Loucy (cell line): ENCODE results near the gene FBXO31.

ENCODE experiments used
- H2AFZ ChIP-seq: fragments of 200-600 bp; sonication (generic); 2 replicates; pipeline ENCODE4 v1.6.0; 2016; ENCODE audit warnings: antibody characterized with exemption, mild to moderate bottlenecking, low read length, moderate library complexity
- H3F3A ChIP-seq: fragments of 200-600 bp; 2 replicates; pipeline ENCODE4 v1.6.0; 2016; ENCODE audit warnings: antibody characterized with exemption, low read depth, mild to moderate bottlenecking
- H3K27me3 ChIP-seq: fragments of 200-600 bp; sonication (generic); 2 replicates; pipeline ENCODE4 v1.6.1; 2014; ENCODE audit warnings: low read length, mild to moderate bottlenecking; ENCODE audit not compliant: insufficient read depth, poor library complexity, severe bottlenecking
- H3K36me3 ChIP-seq: fragments of 200-600 bp; sonication (generic); 2 replicates; pipeline ENCODE4 v1.6.1; 2016; ENCODE audit warnings: low read length; ENCODE audit not compliant: insufficient read depth
- H3K4me1 ChIP-seq: fragments of 200-600 bp; sonication (generic); 2 replicates; pipeline ENCODE4 v1.5.1; 2014; ENCODE audit warnings: low read length, mild to moderate bottlenecking; ENCODE audit not compliant: insufficient read depth, poor library complexity, severe bottlenecking
- H3K4me2 ChIP-seq: fragments of 200-600 bp; sonication (generic); 2 replicates; pipeline ENCODE4 v1.6.0; 2014; ENCODE audit warnings: antibody characterized with exemption, low read length, low read depth, mild to moderate bottlenecking; ENCODE audit not compliant: poor library complexity, severe bottlenecking
- H3K4me3 ChIP-seq: fragments of 200-600 bp; sonication (generic); 2 replicates; pipeline ENCODE4 v1.5.1; 2014; ENCODE audit warnings: low read length, mild to moderate bottlenecking, mixed read lengths; ENCODE audit not compliant: poor library complexity, severe bottlenecking
- H3K79me2 ChIP-seq: fragments of 200-600 bp; sonication (generic); 2 replicates; pipeline ENCODE4 v1.6.1; 2014; ENCODE audit warnings: low read length; ENCODE audit not compliant: insufficient read depth
- H3K9ac ChIP-seq: fragments of 200-600 bp; sonication (generic); 2 replicates; pipeline ENCODE4 v1.6.0; 2014; ENCODE audit warnings: mild to moderate bottlenecking, low read depth, low read length, moderate library complexity; ENCODE audit not compliant: poor library complexity, severe bottlenecking
- H3K9me2 ChIP-seq: fragments of 200-600 bp; sonication (generic); replicated peaks from 2 replicates; pipeline ENCODE4 v1.6.1; 2016; ENCODE audit warnings: low read depth, low read length, mixed read lengths
- H3K9me3 ChIP-seq: fragments of 200-600 bp; sonication (generic); 2 replicates; pipeline ENCODE4 v1.6.1; 2014; ENCODE audit warnings: mild to moderate bottlenecking, antibody characterized with exemption, low read length, low read depth; ENCODE audit not compliant: insufficient read depth
- H4K20me1 ChIP-seq: fragments of 200-600 bp; sonication (generic); 2 replicates; pipeline ENCODE4 v1.6.0; 2014; ENCODE audit warnings: antibody characterized with exemption, low read length, mild to moderate bottlenecking; ENCODE audit not compliant: insufficient read depth, poor library complexity, severe bottlenecking
- CTCF ChIP-seq: fragments of 200-600 bp; sonication (generic); conservative IDR thresholded peaks from 2 replicates; pipeline ENCODE4 v1.5.1; 2014; ENCODE audit warnings: mild to moderate bottlenecking, antibody characterized with exemption, low read length
- EZH2phosphoT487 ChIP-seq: fragments of 200-600 bp; IDR thresholded peaks from 2 replicates; pipeline ENCODE4 v1.6.1; 2018; ENCODE audit warnings: antibody characterized with exemption, mild to moderate bottlenecking, moderate library complexity, borderline replicate concordance

FBXO31 gene

GRCh38 chr16:87358696-87359095 is 24.9 kb downstream of the FBXO31 start:
- no peaks in the 10 kb centered on the region for H3K79me2 ChIP-seq
- H3K4me2 ChIP-seq: no peak overlapping the region
- TF ChIP-seq EZH2phosphoT487 (no peak), CTCF (no peak)
- no peaks in the 10 kb centered on the region for H3K9me2 ChIP-seq
- H4K20me1 ChIP-seq: no peaks in the 10 kb centered on the region
- no peaks in the 10 kb centered on the region for H3K4me1 ChIP-seq
- no peaks in the 10 kb centered on the region for H3K27me3 ChIP-seq
- H2AFZ ChIP-seq: no peak overlapping the region
- H3K36me3 ChIP-seq: peaks cover 45% of the 10 kb centered on the region; the same call in 1 of the 2 replicates
- no peak overlapping the region for H3K4me3 ChIP-seq
- H3K9ac ChIP-seq: no peak overlapping the region
- H3K9me3 ChIP-seq: no peaks in the 10 kb centered on the region
- no peaks in the 10 kb centered on the region for H3F3A ChIP-seq

DNA sequence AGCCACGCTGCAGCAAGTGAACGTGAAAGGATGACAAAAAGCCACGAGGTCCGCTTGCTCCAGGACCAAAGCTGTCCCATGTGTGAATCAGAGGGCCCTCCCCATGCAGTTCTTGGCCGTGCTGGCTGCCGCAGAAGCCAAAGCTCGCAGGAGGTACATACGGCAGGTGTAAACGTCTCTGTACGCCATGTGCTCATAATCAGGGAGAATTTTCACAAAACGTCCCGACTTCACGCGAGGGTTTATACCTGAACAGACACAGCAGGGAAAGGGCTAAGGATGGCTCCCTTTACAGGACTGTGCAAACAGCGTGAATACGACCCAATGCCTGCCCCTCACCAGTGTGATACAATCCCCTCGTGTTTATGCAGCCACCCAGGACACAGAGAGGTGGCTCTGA is 25.3 kb downstream of the FBXO31 start:
- H3K4me1 ChIP-seq: no peaks in the 10 kb centered on the region

GRCh38 chr16:87356491-87356853 is 27.1 kb downstream of the FBXO31 start:
- H3K4me3 ChIP-seq: no peak overlapping the region
- H3K9me2 ChIP-seq: no peaks in the 10 kb centered on the region
- no peak overlapping the region for H3K9ac ChIP-seq
- no peaks in the 10 kb centered on the region for H3K9me3 ChIP-seq
- H3K27me3 ChIP-seq: no peaks in the 10 kb centered on the region
- peaks cover 29% of the 10 kb centered on the region; the same call in 1 of the 2 replicates for H3K36me3 ChIP-seq
- no peaks in the 10 kb centered on the region for H3K4me1 ChIP-seq
- TF ChIP-seq EZH2phosphoT487: no peak
- TF ChIP-seq CTCF: no peak
- no peak overlapping the region for H3K4me2 ChIP-seq
- no peak overlapping the region for H2AFZ ChIP-seq
- H3F3A ChIP-seq: no peaks in the 10 kb centered on the region
- H4K20me1 ChIP-seq: no peaks in the 10 kb centered on the region
- H3K79me2 ChIP-seq: no peaks in the 10 kb centered on the region

More for the DNA sequence above, 25.3 kb downstream of the FBXO31 start:
- no peak overlapping the region for H3K4me2 ChIP-seq
- H2AFZ ChIP-seq: no peak overlapping the region
- no peaks in the 10 kb centered on the region for H3K79me2 ChIP-seq
- H3K36me3 ChIP-seq: peaks cover 40% of the 10 kb centered on the region; the same call in 1 of the 2 replicates
- H4K20me1 ChIP-seq: no peaks in the 10 kb centered on the region
- H3F3A ChIP-seq: no peaks in the 10 kb centered on the region
- TF ChIP-seq EZH2phosphoT487: no peak
- no peak for TF ChIP-seq CTCF
- no peaks in the 10 kb centered on the region for H3K9me2 ChIP-seq
- H3K4me3 ChIP-seq: no peak overlapping the region
- no peaks in the 10 kb centered on the region for H3K27me3 ChIP-seq
- no peak overlapping the region for H3K9ac ChIP-seq
- no peaks in the 10 kb centered on the region for H3K9me3 ChIP-seq
